Neuronal stem cell (in vitro differentiated cells): ENCODE results near the gene FOXC1.

ENCODE experiments used
- DNase-seq: peaks from one replicate; pipeline ENCODE4 v3.0.0-alpha.2; 2013; ENCODE audit warnings: low spot score
- H2AFZ ChIP-seq: one replicate; pipeline ENCODE4 v1.6.1; 2013; ENCODE audit warnings: mild to moderate bottlenecking, low read length, inconsistent platforms
- H2AK5ac ChIP-seq: 2 replicates; pipeline ENCODE4 v1.6.1; 2013; ENCODE audit warnings: low read depth, mild to moderate bottlenecking, inconsistent platforms, low read length, moderate library complexity, mixed read lengths
- H2BK120ac ChIP-seq: 2 replicates; pipeline ENCODE4 v1.6.1; 2013; ENCODE audit warnings: low read depth, mild to moderate bottlenecking, inconsistent platforms, low read length, moderate library complexity, mixed read lengths
- H2BK12ac ChIP-seq: one replicate; pipeline ENCODE4 v1.6.1; 2013; ENCODE audit warnings: low read length, inconsistent platforms
- H2BK15ac ChIP-seq: 2 replicates; pipeline ENCODE4 v1.6.1; 2013; ENCODE audit warnings: mild to moderate bottlenecking, low read length, inconsistent platforms, mixed read lengths
- H2BK5ac ChIP-seq: one replicate; pipeline ENCODE4 v1.6.1; 2013; ENCODE audit warnings: inconsistent platforms, mild to moderate bottlenecking, low read length, moderate library complexity
- H3K14ac ChIP-seq: one replicate; pipeline ENCODE4 v1.6.1; 2013; ENCODE audit warnings: low read length, inconsistent platforms
- H3K18ac ChIP-seq: 2 replicates; pipeline ENCODE4 v1.6.1; 2013; ENCODE audit warnings: low read length, inconsistent platforms
- H3K23ac ChIP-seq: 2 replicates; pipeline ENCODE4 v1.6.1; 2013; ENCODE audit warnings: low read depth, mild to moderate bottlenecking, mixed read lengths, low read length, inconsistent platforms; ENCODE audit not compliant: poor library complexity
- H3K27ac ChIP-seq: replicated peaks from 3 replicates; pipeline ENCODE4 v1.5.1; 2013; ENCODE audit warnings: low read length, inconsistent platforms
- H3K27me3 ChIP-seq, 3 experiments: 2 replicates each; pipeline ENCODE4 v1.6.1; 2013; ENCODE audit warnings: low read length in 3 of 3, mild to moderate bottlenecking in 2 of 3, inconsistent platforms in 1 of 3, low read depth in 1 of 3, mixed read lengths in 1 of 3, moderate library complexity in 1 of 3; ENCODE audit not compliant: control insufficient read depth in 3 of 3, insufficient read depth in 3 of 3
- H3K36me3 ChIP-seq, 2 donors: replicated peaks in 1 of 2; 2 replicates each; pipeline ENCODE4 v1.6.1; 2013; ENCODE audit warnings: low read length in 2 of 2; ENCODE audit not compliant: control insufficient read depth in 2 of 2, insufficient read depth in 2 of 2
- H3K4ac ChIP-seq: 2 replicates; pipeline ENCODE4 v1.6.1; 2013; ENCODE audit warnings: inconsistent platforms, mild to moderate bottlenecking, low read length, moderate library complexity
- H3K4me1 ChIP-seq, 2 donors: 1 replicate in 1 of 2; 2 replicates in 1 of 2; pipeline ENCODE4 v1.6.1; 2013; ENCODE audit warnings: low read length in 2 of 2, low read depth in 1 of 2; ENCODE audit not compliant: control insufficient read depth in 2 of 2, insufficient read depth in 1 of 2
- H3K4me2 ChIP-seq: one replicate; pipeline ENCODE4 v1.6.1; 2013; ENCODE audit warnings: mild to moderate bottlenecking, low read length, inconsistent platforms; ENCODE audit not compliant: insufficient read depth, poor library complexity, severe bottlenecking
- H3K4me3 ChIP-seq, 2 donors: 2 replicates each; pipeline ENCODE4 v1.5.1; 2013; ENCODE audit warnings: low read length in 2 of 2, mild to moderate bottlenecking in 2 of 2, inconsistent platforms in 1 of 2, moderate library complexity in 1 of 2
- H3K79me1 ChIP-seq: one replicate; pipeline ENCODE4 v1.6.1; 2013; ENCODE audit warnings: low read depth, mild to moderate bottlenecking, inconsistent platforms, low read length, moderate library complexity
- H3K9ac ChIP-seq: one replicate; pipeline ENCODE4 v1.6.1; 2013; ENCODE audit warnings: mild to moderate bottlenecking, low read depth, low read length, inconsistent platforms; ENCODE audit not compliant: poor library complexity
- H3K9me3 ChIP-seq, 2 donors: replicated peaks in 1 of 2; 2 replicates each; pipeline versions ENCODE3 to v1.6.1; 2013; ENCODE audit warnings: low read length in 2 of 2, mild to moderate bottlenecking in 2 of 2, inconsistent platforms in 1 of 2, low read depth in 1 of 2, mixed read lengths in 1 of 2, moderate library complexity in 1 of 2; ENCODE audit not compliant: control insufficient read depth in 2 of 2, insufficient read depth in 1 of 2
- H4K8ac ChIP-seq: one replicate; pipeline ENCODE4 v1.6.1; 2013; ENCODE audit warnings: low read depth, mild to moderate bottlenecking, inconsistent platforms, low read length, moderate library complexity
- H4K91ac ChIP-seq: one replicate; pipeline ENCODE4 v1.6.1; 2013; ENCODE audit warnings: low read length, low read depth, mild to moderate bottlenecking, inconsistent platforms; ENCODE audit not compliant: poor library complexity
- WGBS, 2 donors: extraction: QIAGEN DNeasy Blood & Tissue Kit; methylation state at CpG; one replicate each; pipeline ENCODE4 v1.1.7; 2013; ENCODE audit warnings: missing lambda C conversion rate in 2 of 2, mixed read lengths in 1 of 2; ENCODE audit not compliant: insufficient read length in 2 of 2, insufficient replicate concordance in 1 of 2; ENCODE audit errors: extremely low coverage in 2 of 2; 5-methylcytosine and 5-hydroxymethylcytosine counted together

Gene FOXC1

DNA sequence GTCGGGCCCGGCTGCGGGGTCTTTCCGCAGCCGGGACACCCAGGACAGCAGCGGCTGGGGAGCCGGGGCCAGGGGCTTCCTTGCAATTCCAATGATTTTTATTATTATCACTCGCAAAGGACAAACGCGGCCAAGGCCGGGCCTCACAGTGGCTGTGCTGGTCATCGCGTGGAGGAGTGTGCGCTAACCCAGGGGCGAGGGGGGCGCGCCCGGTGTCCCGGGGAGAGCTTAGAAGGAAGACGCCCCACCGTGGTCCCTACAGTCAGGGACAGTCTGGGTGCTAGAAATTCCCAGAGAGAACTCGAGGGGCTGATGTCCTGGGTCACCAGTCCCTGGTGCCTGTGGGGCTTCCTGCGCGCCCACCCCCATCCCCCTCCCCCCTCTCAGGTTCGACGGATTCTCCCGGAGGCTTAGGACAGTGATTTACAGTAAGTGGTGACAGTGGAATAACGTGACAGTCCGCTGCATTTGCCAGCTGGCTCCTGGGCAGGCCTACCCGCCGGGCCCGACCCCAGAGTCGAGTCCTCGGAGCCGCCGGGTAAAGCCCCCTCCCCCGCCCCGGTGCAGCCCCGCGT lies 9.5 kb downstream of the FOXC1 start:
- DNase-seq: no peak
- Histone ChIP-seq H4K91ac (no peak overlapping the region), H2BK15ac (peak overlapping the region; percentile 32), H2BK120ac (no peak overlapping the region), H2BK12ac (no peak overlapping the region), H3K79me1 (peaks cover 2% of the 10 kb centered on the region), H3K9ac (no peak overlapping the region), H3K9me3 (peaks cover 0 to 9% of the 10 kb centered on the region in 2 donors), H3K4me3 (peak overlapping the region in 1 of 2 donors; percentile 37), H3K14ac (no peak overlapping the region), H2AFZ (peak overlapping the region; percentile 95), H3K27ac (no peak overlapping the region), H3K4ac (no peak overlapping the region), H3K36me3 (no peaks in the 10 kb centered on the region), H3K23ac (no peak overlapping the region), H3K4me1 (peaks cover 2% of the 10 kb centered on the region in 2 donors), H3K4me2 (peak overlapping the region; percentile 80), H2BK5ac (no peak overlapping the region), H3K18ac (no peak overlapping the region), H4K8ac (no peak overlapping the region), H3K27me3 (peaks cover 64 to 99% (median 99%) of the 10 kb centered on the region in 3 experiments), H2AK5ac (peak overlapping the region; percentile 47)
- no CpG with 5 or more reads among the region's 40 CpGs for WGBS, 2 donors

DNA sequence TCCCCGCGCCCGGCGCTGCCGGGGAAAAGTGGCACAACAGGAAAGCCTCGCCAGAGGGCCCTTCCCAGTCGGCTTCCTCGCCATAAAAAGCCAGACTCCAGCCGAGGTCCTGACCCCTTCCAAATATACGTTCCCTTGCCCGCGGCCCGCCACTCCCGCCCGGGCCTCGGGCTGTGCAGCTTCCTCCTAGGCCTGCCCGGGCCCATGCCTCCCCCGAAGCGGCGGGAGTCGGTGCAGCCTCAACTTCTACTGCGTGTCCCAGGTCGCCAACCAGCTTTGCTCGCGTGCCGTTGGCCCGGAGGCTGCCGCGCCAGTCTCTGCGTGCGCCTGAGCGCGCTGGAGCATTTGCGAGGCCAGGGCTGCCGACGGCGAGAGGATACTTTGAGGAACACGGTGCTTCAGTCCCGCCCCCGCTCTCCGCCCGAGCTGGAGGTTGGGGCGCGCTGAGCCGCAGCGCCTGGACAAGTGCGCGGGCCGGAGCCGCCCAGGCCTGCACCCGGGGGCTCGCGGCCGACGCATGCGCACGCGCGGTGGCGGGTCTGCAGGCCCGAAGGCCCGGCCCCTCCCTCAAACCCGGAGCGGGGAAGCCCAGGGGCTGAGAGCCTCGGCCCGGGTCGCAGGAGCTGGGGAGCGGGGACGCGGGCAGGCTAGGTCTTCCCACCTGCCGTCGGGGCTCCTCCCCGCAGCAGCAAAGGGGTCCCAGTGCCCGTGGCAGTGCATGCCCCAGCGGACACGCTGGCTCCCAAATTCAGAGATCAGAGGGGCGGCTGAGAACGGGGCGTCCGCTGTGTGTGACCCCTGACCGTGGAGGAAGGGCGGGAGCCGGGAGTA lies 10.2 kb downstream of the FOXC1 start:
- Histone ChIP-seq H3K18ac (peak overlapping the region; percentile 86), H3K27ac (no peak overlapping the region), H3K9ac (no peak overlapping the region), H3K4me1 (peaks cover 2% of the 10 kb centered on the region in 2 donors), H3K79me1 (no peaks in the 10 kb centered on the region), H3K9me3 (peaks cover 0 to 9% of the 10 kb centered on the region in 2 donors), H2BK15ac (peak overlapping the region; percentile 32), H2BK120ac (no peak overlapping the region), H3K4ac (no peak overlapping the region), H3K14ac (no peak overlapping the region), H3K27me3 (peaks cover 67 to 100% (median 99%) of the 10 kb centered on the region in 3 experiments), H3K23ac (peak overlapping the region; percentile 89), H3K4me2 (peak overlapping the region; percentile 80), H2BK5ac (no peak overlapping the region), H2AK5ac (peak overlapping the region; percentile 71), H3K36me3 (no peaks in the 10 kb centered on the region), H2BK12ac (peak overlapping the region; percentile 14), H4K91ac (peak overlapping the region; percentile 28), H2AFZ (peak overlapping the region; percentile 95), H3K4me3 (peak overlapping the region; percentile 37 to 72), H4K8ac (no peak overlapping the region)
- no CpG with 5 or more reads among the region's 83 CpGs for WGBS, 2 donors
- DNase-seq: no peak

DNA sequence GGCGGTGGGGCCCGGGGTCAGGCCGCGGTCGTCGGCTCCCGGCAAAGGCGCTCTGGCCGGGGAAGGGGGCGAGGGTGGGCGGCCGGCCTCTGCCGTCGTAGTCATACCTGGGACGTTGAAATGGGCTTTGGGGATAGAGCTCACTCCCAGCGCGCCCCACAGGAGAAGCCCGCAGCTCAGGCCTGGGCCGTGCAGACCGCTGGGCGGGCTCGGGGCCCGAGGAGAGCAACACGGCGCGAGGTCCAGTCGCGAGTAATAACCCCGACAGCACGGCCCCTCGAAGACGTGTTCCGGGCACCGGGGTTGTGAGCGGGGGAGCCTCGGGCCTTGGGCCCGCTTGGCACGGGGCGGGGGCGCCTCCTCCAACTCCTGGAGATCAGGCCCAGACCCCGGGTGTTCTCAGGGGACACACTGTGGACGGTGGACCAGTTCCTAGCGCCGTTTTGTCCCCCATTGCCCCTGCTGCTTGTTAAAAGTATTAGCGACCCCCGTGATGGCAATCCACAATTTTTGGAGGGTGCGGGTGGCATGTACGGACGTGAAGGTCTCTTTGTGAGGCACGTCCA lies 10.9 kb downstream of the FOXC1 start:
- H2BK15ac ChIP-seq: no peak overlapping the region
- DNase-seq: no peak
- H2BK5ac ChIP-seq: no peak overlapping the region
- peak overlapping the region; percentile 80 for H3K4me2 ChIP-seq
- no peaks in the 10 kb centered on the region for H3K79me1 ChIP-seq
- H3K18ac ChIP-seq: peak overlapping the region; percentile 86
- peak overlapping the region; percentile 95 for H2AFZ ChIP-seq
- no peak overlapping the region for H3K14ac ChIP-seq
- H3K4me3 ChIP-seq: no peak overlapping the region
- H3K27me3 ChIP-seq: peaks cover 69 to 100% (median 99%) of the 10 kb centered on the region in 3 experiments
- H4K8ac ChIP-seq: no peak overlapping the region
- H3K9ac ChIP-seq: no peak overlapping the region
- H3K9me3 ChIP-seq: peaks cover 0 to 9% of the 10 kb centered on the region in 2 donors
- no peak overlapping the region for H3K27ac ChIP-seq
- no peak overlapping the region for H2BK12ac ChIP-seq
- peak overlapping the region; percentile 71 for H2AK5ac ChIP-seq
- peak overlapping the region; percentile 2 for H2BK120ac ChIP-seq
- no CpG with 5 or more reads among the region's 50 CpGs for WGBS, 2 donors
- H3K36me3 ChIP-seq: no peaks in the 10 kb centered on the region
- H3K4me1 ChIP-seq: peaks cover 2% of the 10 kb centered on the region in 2 donors
- no peak overlapping the region for H4K91ac ChIP-seq
- H3K4ac ChIP-seq: no peak overlapping the region
- peak overlapping the region; percentile 89 for H3K23ac ChIP-seq
